GM12892 (cell line): Measurements from ENCODE around the gene SCUBE1.

Source experiments
- POLR2A ChIP-seq: IDR thresholded peaks from 2 replicates; pipeline ENCODE4 v1.6.1; 2011; ENCODE audit warnings: low read depth, low read length, control low read depth
- POLR2AphosphoS5 ChIP-seq: IDR thresholded peaks from 2 replicates; pipeline ENCODE4 v1.6.1; 2011; ENCODE audit warnings: low read depth, low read length, control low read depth

- TF ChIP-seq POLR2AphosphoS5 (no peak), POLR2A (no peak)
These were observed 85.6 kb downstream of the SCUBE1 start for GRCh38 chr22:43257549-43257948.
